DOHH2 (cell line): Measurements from ENCODE around the gene MAP2K3.

ENCODE experiments used
- H3F3A ChIP-seq: fragments of 200-600 bp; sonication (generic), shearing (Covaris generic); 2 replicates; pipeline ENCODE4 v1.6.0; 2016; ENCODE audit warnings: antibody characterized with exemption, mild to moderate bottlenecking; ENCODE audit not compliant: control insufficient read depth, insufficient read depth
- H3K27ac ChIP-seq: fragments of 200-600 bp; sonication (generic); 2 replicates; pipeline ENCODE4 v1.5.1; 2014; ENCODE audit warnings: low read depth, mild to moderate bottlenecking, low read length, moderate library complexity
- H3K27me3 ChIP-seq: fragments of 200-600 bp; sonication (generic); 2 replicates; pipeline ENCODE4 v1.6.1; 2014; ENCODE audit warnings: mild to moderate bottlenecking, low read length, mixed read lengths; ENCODE audit not compliant: control insufficient read depth
- H3K36me3 ChIP-seq: fragments of 200-600 bp; sonication (generic); 2 replicates; pipeline ENCODE4 v1.6.1; 2014; ENCODE audit warnings: mild to moderate bottlenecking, low read length, moderate library complexity, mixed read lengths; ENCODE audit not compliant: control insufficient read depth
- H3K4me1 ChIP-seq: fragments of 200-600 bp; sonication (generic); 2 replicates; pipeline ENCODE4 v1.6.1; 2014; ENCODE audit warnings: mild to moderate bottlenecking, low read length, mixed read lengths; ENCODE audit not compliant: control insufficient read depth
- H3K4me2 ChIP-seq: fragments of 200-600 bp; sonication (generic); 2 replicates; pipeline ENCODE4 v1.6.0; 2014; ENCODE audit warnings: mild to moderate bottlenecking, low read length, moderate library complexity
- H3K4me3 ChIP-seq: fragments of 200-600 bp; sonication (generic); 2 replicates; pipeline ENCODE4 v1.5.1; 2014; ENCODE audit warnings: mild to moderate bottlenecking, low read length, mixed read lengths
- H3K79me2 ChIP-seq: fragments of 200-600 bp; sonication (generic); 2 replicates; pipeline ENCODE4 v1.6.1; 2014; ENCODE audit warnings: mild to moderate bottlenecking, low read length, mixed read lengths; ENCODE audit not compliant: control insufficient read depth
- H3K9me2 ChIP-seq: fragments of 200-600 bp; sonication (generic); replicated peaks from 2 replicates; pipeline ENCODE4 v1.6.1; 2014; ENCODE audit warnings: mild to moderate bottlenecking, low read length, mixed read lengths; ENCODE audit not compliant: control insufficient read depth
- H3K9me3 ChIP-seq: fragments of 200-600 bp; sonication (generic); 2 replicates; pipeline ENCODE4 v1.6.1; 2014; ENCODE audit warnings: antibody characterized with exemption, low read length, mixed read lengths; ENCODE audit not compliant: control insufficient read depth, insufficient read depth
- H4K20me1 ChIP-seq: fragments of 200-600 bp; sonication (generic); 2 replicates; pipeline ENCODE4 v1.6.0; 2014; ENCODE audit warnings: low read depth, mild to moderate bottlenecking, antibody characterized with exemption, low read length, moderate library complexity; ENCODE audit not compliant: control insufficient read depth, insufficient read depth
- EZH2phosphoT487 ChIP-seq: fragments of 200-600 bp; sonication (generic); IDR thresholded peaks from 2 replicates; pipeline ENCODE4 v1.6.1; 2017; ENCODE audit warnings: borderline replicate concordance, mild to moderate bottlenecking, antibody characterized with exemption, low read length, moderate library complexity, mixed read lengths
- TF ChIP-seq, protein P1 (sequence below): fragments of 200-600 bp; sonication (generic); IDR thresholded peaks from one replicate; pipeline ENCODE4 v1.5.1; 2014; ENCODE audit warnings: antibody characterized with exemption, mild to moderate bottlenecking, low read depth, low read length; ENCODE audit not compliant: poor library complexity, severe bottlenecking

The MAP2K3 gene

DNA sequence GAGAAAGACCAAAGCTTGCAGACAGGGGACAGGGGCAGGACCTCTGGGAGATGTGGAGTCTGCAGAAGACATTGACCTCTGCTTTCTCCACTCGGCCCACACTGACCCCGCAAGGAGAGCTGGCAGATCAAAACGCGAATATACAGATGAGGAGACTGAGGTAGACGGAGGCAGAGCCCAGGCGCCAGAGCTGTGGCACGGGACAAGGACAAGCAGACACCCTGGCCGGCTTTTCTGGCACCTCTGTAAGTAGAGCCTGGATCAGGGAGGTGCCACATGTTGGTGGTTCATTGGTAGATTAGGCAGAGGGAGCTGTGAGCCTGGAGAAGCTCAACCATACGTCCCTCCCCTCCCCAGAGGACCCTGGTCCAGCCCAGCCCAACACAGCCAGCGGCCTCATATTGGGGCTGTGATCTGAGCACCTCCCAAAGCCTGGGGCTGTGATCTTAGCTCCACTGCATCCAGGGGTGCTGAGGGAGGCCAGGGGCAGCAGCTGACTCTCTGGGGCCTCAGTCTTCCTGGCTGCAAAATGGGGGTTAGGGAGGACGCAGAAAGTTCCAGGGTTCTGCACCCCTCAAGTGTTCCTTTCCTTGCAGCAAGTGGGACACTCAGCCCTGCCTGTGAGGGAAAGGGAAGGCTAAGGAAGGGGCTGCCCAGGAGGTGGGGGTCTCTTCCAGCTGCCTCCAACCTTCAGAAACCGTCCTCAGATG, 35.3 kb upstream of the MAP2K3 start:
- no peak overlapping the region for H3K27ac ChIP-seq
- no peaks in the 10 kb centered on the region for H3K36me3 ChIP-seq
- peaks cover 11% of the 10 kb centered on the region for H3K4me1 ChIP-seq
- no peak overlapping the region for H3K4me2 ChIP-seq
- H3F3A ChIP-seq = no peaks in the 10 kb centered on the region
- no peaks in the 10 kb centered on the region for H3K9me2 ChIP-seq
- no peaks in the 10 kb centered on the region for H3K79me2 ChIP-seq
- H3K27me3 ChIP-seq = peaks cover 32% of the 10 kb centered on the region
- no peak for TF ChIP-seq EZH2phosphoT487
- TF ChIP-seq, protein P1, sequence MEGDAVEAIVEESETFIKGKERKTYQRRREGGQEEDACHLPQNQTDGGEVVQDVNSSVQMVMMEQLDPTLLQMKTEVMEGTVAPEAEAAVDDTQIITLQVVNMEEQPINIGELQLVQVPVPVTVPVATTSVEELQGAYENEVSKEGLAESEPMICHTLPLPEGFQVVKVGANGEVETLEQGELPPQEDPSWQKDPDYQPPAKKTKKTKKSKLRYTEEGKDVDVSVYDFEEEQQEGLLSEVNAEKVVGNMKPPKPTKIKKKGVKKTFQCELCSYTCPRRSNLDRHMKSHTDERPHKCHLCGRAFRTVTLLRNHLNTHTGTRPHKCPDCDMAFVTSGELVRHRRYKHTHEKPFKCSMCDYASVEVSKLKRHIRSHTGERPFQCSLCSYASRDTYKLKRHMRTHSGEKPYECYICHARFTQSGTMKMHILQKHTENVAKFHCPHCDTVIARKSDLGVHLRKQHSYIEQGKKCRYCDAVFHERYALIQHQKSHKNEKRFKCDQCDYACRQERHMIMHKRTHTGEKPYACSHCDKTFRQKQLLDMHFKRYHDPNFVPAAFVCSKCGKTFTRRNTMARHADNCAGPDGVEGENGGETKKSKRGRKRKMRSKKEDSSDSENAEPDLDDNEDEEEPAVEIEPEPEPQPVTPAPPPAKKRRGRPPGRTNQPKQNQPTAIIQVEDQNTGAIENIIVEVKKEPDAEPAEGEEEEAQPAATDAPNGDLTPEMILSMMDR = no peak
- no peaks in the 10 kb centered on the region for H3K9me3 ChIP-seq
- H4K20me1 ChIP-seq = no peaks in the 10 kb centered on the region
- no peak overlapping the region for H3K4me3 ChIP-seq

GRCh38 chr17:21249920-21250703, 34.4 kb upstream of the MAP2K3 start:
- no peak overlapping the region for H3K4me2 ChIP-seq
- H3K79me2 ChIP-seq = no peaks in the 10 kb centered on the region

GRCh38 chr17:21250854-21251253, 33.7 kb upstream of the MAP2K3 start:
- H3K4me2 ChIP-seq = no peak overlapping the region

More at GRCh38 chr17:21249920-21250703, 34.4 kb upstream of the MAP2K3 start:
- no peaks in the 10 kb centered on the region for H3K9me2 ChIP-seq
- no peak overlapping the region for H3K4me3 ChIP-seq
- TF ChIP-seq, protein P1 = no peak
- no peak for TF ChIP-seq EZH2phosphoT487
- H3K9me3 ChIP-seq = no peaks in the 10 kb centered on the region
- no peaks in the 10 kb centered on the region for H4K20me1 ChIP-seq
- H3K27ac ChIP-seq = no peak overlapping the region
- no peaks in the 10 kb centered on the region for H3K36me3 ChIP-seq
- H3F3A ChIP-seq = no peaks in the 10 kb centered on the region
- peaks cover 36% of the 10 kb centered on the region for H3K27me3 ChIP-seq
- H3K4me1 ChIP-seq = peaks cover 11% of the 10 kb centered on the region

More at GRCh38 chr17:21250854-21251253, 33.7 kb upstream of the MAP2K3 start:
- H3K9me2 ChIP-seq = no peaks in the 10 kb centered on the region
- H3K36me3 ChIP-seq = no peaks in the 10 kb centered on the region
- no peaks in the 10 kb centered on the region for H3K79me2 ChIP-seq
- H3K9me3 ChIP-seq = no peaks in the 10 kb centered on the region
- H3K4me1 ChIP-seq = peaks cover 11% of the 10 kb centered on the region
- no peaks in the 10 kb centered on the region for H4K20me1 ChIP-seq
- TF ChIP-seq, protein P1 = no peak
- no peak for TF ChIP-seq EZH2phosphoT487
- peaks cover 36% of the 10 kb centered on the region for H3K27me3 ChIP-seq
- H3K27ac ChIP-seq = no peak overlapping the region
- no peak overlapping the region for H3K4me3 ChIP-seq
- H3F3A ChIP-seq = no peaks in the 10 kb centered on the region
